Renal pelvis (tissue), 4 donors: ENCODE results near the gene CREM. TPM values are rescaled to one million over a fixed set of nuclear protein-coding genes. Genes with fewer than 3 reads are reported as not detected.
A peak's percentile ranks its signal among the peaks of the same experiment; 100 is the strongest.

Source experiments
- DNase-seq: peaks from one replicate; pipeline ENCODE4 v3.0.0-alpha.2; 2013
- polyA plus RNA-seq, 3 donors: library from polyadenylated mRNA; unstranded; fragments of 120-200 nt; gene quantifications; one replicate each; pipeline ENCODE4 v1.2.1, GENCODE V29; 2013; ENCODE audit not compliant: insufficient read length in 3 of 3

CREM gene
- polyA plus RNA-seq, 3 donors: 43.7 to 50.6 (median 44.6) TPM

- no peak for DNase-seq
Observed at GRCh38 chr10:35185260-35186034, 58.8 kb downstream of the CREM start.

GRCh38 chr10:35188954-35189353 lies 62.3 kb downstream of the CREM start:
- no peak for DNase-seq

GRCh38 chr10:35191523-35191922 lies 64.9 kb downstream of the CREM start:
- no peak for DNase-seq

- DNase-seq: no peak
Observed at GRCh38 chr10:35192645-35193249, 66.1 kb downstream of the CREM start.

- no peak for DNase-seq
Observed at GRCh38 chr10:35194471-35194870, 67.8 kb downstream of the CREM start.

- DNase-seq: peak; percentile 52
Observed at GRCh38 chr10:35194906-35195305, 68.3 kb downstream of the CREM start.

- DNase-seq: peak; percentile 96
Observed at GRCh38 chr10:35195361-35196306, 69.0 kb downstream of the CREM start.

- no peak for DNase-seq
Observed at GRCh38 chr10:35200487-35200886, 73.8 kb downstream of the CREM start.

GRCh38 chr10:35201234-35201633 lies 74.6 kb downstream of the CREM start:
- no peak for DNase-seq

GRCh38 chr10:35202050-35202449 lies 75.4 kb downstream of the CREM start:
- DNase-seq: no peak

- no peak for DNase-seq
Observed at GRCh38 chr10:35203745-35204144, 77.1 kb downstream of the CREM start.

GRCh38 chr10:35204650-35205319 lies 78.1 kb downstream of the CREM start:
- DNase-seq: no peak

- no peak for DNase-seq
Observed at GRCh38 chr10:35206274-35206673, 79.6 kb downstream of the CREM start.

- no peak for DNase-seq
Observed at GRCh38 chr10:35208536-35208935, 81.9 kb downstream of the CREM start.

- DNase-seq: no peak
Observed at GRCh38 chr10:35208949-35209613, 82.4 kb downstream of the CREM start.

GRCh38 chr10:35210961-35211360 lies 84.3 kb downstream of the CREM start:
- DNase-seq: no peak

GRCh38 chr10:35211390-35211789 lies 84.7 kb downstream of the CREM start:
- DNase-seq: no peak

- DNase-seq: no peak
Observed at GRCh38 chr10:35212856-35213255, 86.2 kb downstream of the CREM start.

- no peak for DNase-seq
Observed at GRCh38 chr10:35213699-35214098, 87.1 kb downstream of the CREM start.

GRCh38 chr10:35214607-35215020 lies 88.0 kb downstream of the CREM start:
- DNase-seq: no peak

GRCh38 chr10:35215107-35215506 lies 88.5 kb downstream of the CREM start:
- DNase-seq: no peak
